ENCODE measurements around the gene CSNK1A1. TPM values are rescaled to one million over a fixed set of nuclear protein-coding genes. Genes with fewer than 3 reads are reported as not detected.

CSNK1A1 gene
- total RNA-seq, 1 donor from 2014 or later: 189 TPM

GRCh38 chr5:149575131-149575530 lies 23.9 kb upstream of the CSNK1A1 start:
- intact Hi-C loops (cut with micrococcal nuclease): no loop called here

DNA sequence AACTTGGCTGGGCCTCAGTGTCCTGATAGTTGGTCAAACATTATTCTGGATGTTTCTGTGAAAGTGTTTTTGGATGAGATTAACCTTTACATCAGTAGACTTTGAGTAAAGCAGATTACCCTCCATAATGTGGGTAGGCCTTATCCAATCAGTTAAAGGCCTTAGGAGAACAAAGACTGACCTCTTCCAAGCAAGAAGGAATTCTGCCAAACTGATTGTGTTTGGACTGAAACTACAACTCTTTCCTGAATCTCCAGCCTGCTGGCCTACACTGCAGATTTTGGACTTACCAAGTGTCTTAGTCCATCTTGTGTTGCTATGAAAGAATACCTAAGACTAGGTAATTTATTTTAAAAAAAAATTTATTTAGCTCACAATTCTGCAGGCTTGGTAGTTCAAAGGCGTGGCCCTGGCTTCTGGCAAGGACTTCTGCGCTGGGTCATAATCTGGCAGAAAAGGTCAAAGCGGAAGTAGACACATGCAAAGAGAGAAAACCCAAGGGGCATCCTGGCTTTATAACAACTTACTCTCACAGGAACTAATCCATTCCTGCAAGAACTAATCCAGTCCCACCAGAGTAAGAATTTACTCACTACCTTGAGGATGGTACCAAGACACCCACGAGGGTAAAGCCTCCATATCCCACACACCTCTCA lies 21.5 kb upstream of the CSNK1A1 start:
- intact Hi-C loops (cut with micrococcal nuclease): no loop called here

- intact Hi-C loops (cut with micrococcal nuclease): no loop called here
These were observed 20.9 kb upstream of the CSNK1A1 start for GRCh38 chr5:149572170-149572569.

DNA sequence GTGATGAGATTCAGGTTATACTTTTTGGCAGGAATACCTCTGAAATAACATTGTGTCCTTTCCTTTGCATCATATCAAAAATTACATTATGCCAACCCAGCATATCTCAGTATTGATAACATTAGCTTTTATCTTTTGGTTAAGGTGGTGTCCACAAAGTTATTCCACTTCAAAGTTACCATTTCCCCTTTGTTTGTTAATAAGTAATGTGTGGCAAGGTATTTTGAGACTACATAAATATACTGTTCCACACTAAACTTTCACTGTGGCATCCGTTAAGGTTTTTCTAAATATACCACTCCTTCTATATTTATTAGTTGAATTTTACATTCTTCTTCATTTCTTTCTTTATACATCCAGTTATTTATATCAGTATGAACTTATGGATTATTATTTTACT lies 16.0 kb upstream of the CSNK1A1 start:
- intact Hi-C loops (cut with micrococcal nuclease): no loop called here

DNA sequence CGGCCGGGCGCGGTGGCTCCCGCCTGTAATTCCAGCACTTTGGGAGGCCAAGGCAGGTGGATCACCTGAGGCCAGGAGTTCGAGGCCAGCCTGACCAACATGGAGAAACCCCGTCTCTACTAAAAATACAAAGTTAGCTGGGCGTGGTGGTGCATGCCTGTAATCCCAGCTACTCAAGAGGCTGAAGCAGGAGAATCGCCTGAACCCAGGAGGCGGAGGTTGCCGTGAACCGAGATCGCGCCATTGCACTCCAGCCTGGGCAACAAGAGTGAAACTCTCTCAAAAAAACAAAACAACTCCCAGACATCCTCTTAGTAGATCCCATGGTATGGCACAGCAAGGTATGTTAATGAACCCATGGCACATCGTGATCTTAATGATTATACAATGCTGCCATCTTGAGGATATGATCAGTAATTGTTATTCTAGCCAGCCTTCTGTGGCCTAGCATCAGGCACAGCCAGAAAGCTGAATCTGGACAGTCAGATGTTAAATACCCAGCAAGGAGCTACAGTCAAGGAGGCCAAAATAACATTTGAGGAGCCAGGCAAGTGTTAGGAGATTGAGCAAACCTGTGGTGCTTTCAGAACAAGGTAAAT lies 13.4 kb upstream of the CSNK1A1 start:
- intact Hi-C loops (cut with micrococcal nuclease): loop anchor here (1.0 kb wide), 7 partner anchors 13 to 423 kb away; partner anchors contain the start of genes ABLIM3 and CSNK1A1

DNA sequence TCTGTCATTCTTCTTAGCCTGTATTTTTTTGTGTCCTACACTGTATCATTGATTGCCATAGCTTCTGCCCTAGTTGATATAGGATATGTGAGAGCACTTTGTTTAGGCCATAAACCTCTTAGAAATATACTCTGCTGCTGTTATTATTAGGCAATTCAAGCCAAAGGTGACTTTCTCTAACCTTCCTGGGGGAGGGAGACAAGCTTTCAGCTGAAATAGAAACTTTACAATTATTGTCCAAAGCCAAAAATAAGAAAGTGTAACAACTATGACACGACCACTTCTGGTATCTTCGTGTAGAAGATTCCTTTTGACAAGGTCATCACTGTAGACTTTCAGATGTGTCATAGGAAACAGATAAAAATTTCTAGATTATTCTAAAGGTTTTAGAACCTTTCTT lies 12.2 kb upstream of the CSNK1A1 start:
- intact Hi-C loops (cut with micrococcal nuclease): no loop called here

DNA sequence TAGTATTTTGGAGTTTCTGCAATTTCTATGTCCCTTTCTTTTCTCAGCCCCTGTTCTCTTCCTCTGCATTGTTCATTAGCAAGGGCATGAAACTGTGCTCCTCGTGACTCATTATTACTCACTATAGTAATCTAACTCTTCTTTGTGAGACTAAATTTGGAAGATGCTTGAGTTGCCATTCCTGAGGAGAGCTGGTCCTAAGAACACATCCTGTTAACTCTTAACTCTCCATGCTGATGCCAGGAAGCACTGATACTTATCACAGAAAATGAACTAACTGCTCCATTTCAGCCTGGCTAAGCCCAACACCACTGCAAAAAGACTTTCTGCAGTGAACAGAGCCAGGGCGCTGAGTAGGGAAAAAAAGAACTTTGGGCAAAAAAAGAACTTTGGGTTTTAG lies 10.6 kb upstream of the CSNK1A1 start:
- intact Hi-C loops (cut with micrococcal nuclease): no loop called here

GRCh38 chr5:149559706-149560105 lies 8.5 kb upstream of the CSNK1A1 start:
- intact Hi-C loops (cut with micrococcal nuclease): loop anchor here (10.0 kb wide), 2 partner anchors 1595 to 1775 kb away; partner anchors contain the start of genes ANXA6 and JAKMIP2

DNA sequence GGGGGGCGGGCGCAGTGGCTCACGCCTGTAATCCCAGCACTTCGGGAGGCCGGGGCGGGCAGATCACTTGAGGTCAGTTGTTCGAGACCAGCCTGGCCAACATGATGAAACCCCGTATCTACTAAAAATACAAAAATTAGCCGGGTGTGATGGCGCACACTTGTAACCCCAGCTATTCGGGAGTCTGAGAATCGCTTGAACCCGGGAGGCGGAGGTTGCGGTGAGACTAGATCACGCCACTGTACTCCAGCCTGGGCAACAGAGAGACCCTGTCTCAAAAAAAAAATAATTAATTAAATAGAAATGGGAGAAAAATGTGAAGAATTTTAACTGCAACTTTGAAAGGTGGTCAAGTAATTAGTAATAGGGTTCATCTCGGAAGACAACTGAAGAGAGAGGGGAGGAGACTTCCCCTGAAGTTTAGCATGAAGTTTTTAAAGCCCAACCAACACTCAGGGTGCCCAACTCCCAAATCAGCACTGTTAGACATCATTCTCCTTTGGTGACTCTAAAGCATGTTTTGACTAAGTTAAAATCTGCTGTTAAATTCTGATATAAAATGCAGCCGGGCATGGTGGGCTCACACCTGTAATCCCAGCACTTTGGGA lies 1.4 kb upstream of the CSNK1A1 start:
- intact Hi-C loops (cut with micrococcal nuclease): loop anchor here (5.0 to 10.0 kb wide), 3 partner anchors 745 to 1768 kb away; partner anchors contain the start of genes ANXA6 and JAKMIP2

DNA sequence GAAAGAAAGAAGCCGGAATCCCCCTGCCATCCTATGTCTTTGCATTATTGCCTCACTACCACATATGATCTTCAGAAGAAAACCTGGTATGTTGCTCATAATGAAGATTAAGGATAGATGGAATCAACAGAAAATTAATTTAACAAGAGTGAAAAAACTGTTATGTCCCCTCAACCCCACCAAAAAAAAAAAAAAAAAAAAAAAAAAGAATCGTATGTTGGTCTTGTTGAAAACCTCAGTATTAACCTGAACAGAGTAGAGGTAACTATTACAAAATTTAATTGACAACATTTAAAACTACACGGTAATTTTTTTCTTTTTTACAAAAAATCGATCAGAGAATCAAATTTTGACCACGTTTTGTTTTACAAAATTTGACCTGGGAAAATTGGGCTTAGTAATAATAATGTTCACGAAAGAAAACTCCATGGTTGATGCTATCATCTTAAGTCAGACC lies 827 bp upstream of the CSNK1A1 start:
- intact Hi-C loops (cut with micrococcal nuclease): loop anchor here (5.0 to 10.0 kb wide), 3 partner anchors 745 to 1767 kb away; partner anchors contain the start of genes ANXA6 and JAKMIP2

GRCh38 chr5:149550594-149551226 lies 529 bp downstream of the CSNK1A1 start:
- intact Hi-C loops (cut with micrococcal nuclease): loop anchor here (1.0 to 10.0 kb wide), 15 partner anchors 14 to 1766 kb away; partner anchors contain the start of genes ANXA6, GRPEL2, HMGXB3 and JAKMIP2

DNA sequence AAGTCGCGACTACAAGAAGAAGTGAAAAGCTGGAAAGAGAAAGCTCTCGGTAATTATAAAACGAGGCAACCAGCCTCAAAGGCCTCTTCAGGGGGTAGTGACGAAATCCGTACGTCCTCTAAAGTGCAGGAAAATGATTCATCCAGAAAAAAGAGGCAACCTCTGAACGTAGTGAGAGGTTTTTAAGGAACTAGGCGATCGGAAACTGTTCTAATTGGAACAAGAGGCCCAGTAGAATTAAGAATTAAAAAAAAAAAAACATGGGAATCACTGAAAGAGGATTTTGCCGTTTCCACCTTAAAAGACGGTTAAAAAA lies 1.0 kb downstream of the CSNK1A1 start:
- intact Hi-C loops (cut with micrococcal nuclease): loop anchor here (2.0 to 10.0 kb wide), 5 partner anchors 743 to 1765 kb away; partner anchors contain the start of genes ANXA6, JAKMIP2 and RPS14

DNA sequence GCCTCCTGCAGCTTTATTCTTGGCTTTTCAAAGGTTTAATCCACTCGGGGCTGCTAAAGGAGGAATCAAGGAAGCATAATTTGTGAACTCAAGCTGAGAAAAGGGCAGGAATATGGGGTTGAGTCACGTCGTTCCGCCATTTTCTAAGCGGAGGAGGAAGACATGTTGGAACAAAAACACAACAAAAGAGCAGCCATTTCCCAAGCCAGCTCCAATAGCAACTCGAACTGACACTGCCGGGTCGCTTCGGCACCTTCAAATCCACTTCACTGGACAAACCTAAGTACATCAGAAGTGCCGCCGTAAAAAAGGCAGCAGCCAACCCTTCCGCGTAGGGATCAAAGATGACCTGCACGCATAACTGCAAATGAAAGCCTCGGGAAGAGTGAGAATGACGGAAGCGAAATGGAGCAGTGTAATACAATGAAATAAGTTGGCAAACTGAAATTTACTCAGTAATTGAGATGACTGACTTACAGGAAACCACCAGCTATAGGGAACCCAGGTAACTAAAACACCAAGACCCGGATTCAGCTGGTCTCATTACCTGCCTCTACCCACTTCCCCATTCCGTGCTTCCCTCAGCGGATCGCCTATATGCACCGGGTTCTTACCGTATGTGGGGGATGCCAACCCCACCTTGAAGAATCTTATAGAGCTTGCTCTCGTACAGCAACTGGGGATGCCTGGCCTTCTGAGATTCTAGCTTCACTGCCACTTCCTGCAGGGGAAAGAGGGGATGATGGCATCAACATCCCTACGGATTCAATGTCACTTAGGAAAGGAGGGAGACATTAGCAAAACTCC lies 1.6 kb downstream of the CSNK1A1 start:
- intact Hi-C loops (cut with micrococcal nuclease): loop anchor here (2.0 to 10.0 kb wide), 6 partner anchors 55 to 1765 kb away; partner anchors contain the start of genes ANXA6, JAKMIP2 and RPS14

- intact Hi-C loops (cut with micrococcal nuclease): loop anchor here (10.0 kb wide), 1 partner anchor 52 kb away; no protein-coding TSS in a partner anchor
These were observed 4.3 kb downstream of the CSNK1A1 start for GRCh38 chr5:149546974-149547373.

DNA sequence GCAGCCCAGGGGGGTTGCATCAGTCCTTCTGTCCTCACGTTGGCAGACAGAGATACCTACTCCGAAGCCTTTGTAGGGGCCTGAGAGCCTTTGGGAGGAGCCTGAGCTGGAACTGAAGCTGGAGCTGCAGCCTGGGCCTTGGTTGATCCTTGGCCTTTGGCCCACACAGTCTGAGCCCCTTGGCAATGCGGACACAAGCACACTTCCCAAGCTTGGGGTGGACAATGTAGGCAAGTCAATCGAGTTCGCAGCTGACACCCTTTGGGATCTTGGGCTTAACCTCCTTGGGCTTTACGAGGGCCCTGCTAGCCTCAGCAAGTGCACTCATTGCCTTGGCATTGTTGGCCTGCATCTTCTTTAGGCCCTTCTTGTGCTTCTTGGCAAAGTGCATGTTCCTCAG lies 5.9 kb downstream of the CSNK1A1 start:
- intact Hi-C loops (cut with micrococcal nuclease): loop anchor here (10.0 kb wide), 1 partner anchor 51 kb away; no protein-coding TSS in a partner anchor

GRCh38 chr5:149544028-149544420 lies 7.2 kb downstream of the CSNK1A1 start:
- intact Hi-C loops (cut with micrococcal nuclease): loop anchor here (10.0 kb wide), 1 partner anchor 49 kb away; no protein-coding TSS in a partner anchor

GRCh38 chr5:149543361-149544027 lies 7.7 kb downstream of the CSNK1A1 start:
- intact Hi-C loops (cut with micrococcal nuclease): loop anchor here (10.0 kb wide), 1 partner anchor 49 kb away; no protein-coding TSS in a partner anchor

DNA sequence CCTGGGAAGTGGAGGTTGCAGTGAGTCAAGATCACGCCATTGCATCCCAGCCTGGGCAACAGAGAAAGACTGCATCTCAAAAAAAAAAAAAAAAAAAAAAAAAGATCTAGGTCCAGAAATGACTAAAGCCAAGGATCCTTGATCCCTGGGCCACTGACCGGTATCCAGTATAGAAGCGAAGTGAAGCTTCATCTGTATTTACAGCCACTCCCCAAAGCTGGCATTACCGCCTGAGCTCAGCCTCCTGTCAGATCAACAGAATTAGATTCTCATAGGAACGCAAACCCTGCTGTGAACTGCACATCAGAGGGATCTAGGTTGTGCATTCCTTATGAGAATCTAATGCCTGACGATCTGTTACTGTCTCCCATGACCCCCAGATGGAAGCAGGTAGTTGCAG lies 9.3 kb downstream of the CSNK1A1 start:
- intact Hi-C loops (cut with micrococcal nuclease): loop anchor here (10.0 kb wide), 1 partner anchor 47 kb away; no protein-coding TSS in a partner anchor

DNA sequence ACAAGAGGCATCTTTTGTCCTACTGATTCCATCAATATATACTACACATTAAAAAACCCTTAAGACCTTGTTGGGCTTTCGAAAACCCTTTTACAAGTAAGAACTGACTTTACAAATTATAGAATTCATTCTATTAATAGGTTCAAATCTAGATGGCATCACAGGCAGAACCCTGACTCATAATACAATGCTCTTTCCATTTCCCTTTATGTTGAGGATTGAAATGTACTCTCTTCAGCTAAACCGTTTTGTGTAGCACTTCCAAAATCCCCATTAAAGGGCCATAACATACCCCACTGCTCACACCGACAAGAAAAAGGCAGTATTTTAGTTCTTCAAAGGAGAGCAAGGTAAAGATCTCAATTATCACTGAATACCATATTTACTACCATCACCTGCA lies 11.2 kb downstream of the CSNK1A1 start:
- intact Hi-C loops (cut with micrococcal nuclease): loop anchor here (10.0 kb wide), 1 partner anchor 45 kb away; no protein-coding TSS in a partner anchor

Measured in T-helper 1 cell treated with Interleukin-12 subunit alpha and Interleukin-12 subunit beta and Interleukin-4 antibody, amounts not matched to agents 30 ng/mL and 1 ng/mL, for 36 hours (primary cell).